K562 (cell line): ENCODE results near the gene CPN2. TPM values are rescaled to one million over a fixed set of nuclear protein-coding genes. Genes with fewer than 3 reads are reported as not detected.

Experiments
- ATF7 ChIP-seq: fragments of 450-650 bp; IDR thresholded peaks from 2 replicates; pipeline ENCODE4 v1.7.1; 2014; ENCODE audit warnings: mild to moderate bottlenecking, moderate library complexity
- HDAC1 ChIP-seq, 2 experiments: fragments of 450-650 bp; IDR thresholded peaks; 2 replicates each; pipeline ENCODE4 v1.6.1; 2016 to 2017; ENCODE audit warnings: inconsistent platforms in 1 of 2, mild to moderate bottlenecking in 1 of 2, moderate library complexity in 1 of 2
- HIVEP1 ChIP-seq: fragments of 250-450 bp; sonication (Bioruptor Pico); IDR thresholded peaks from 2 replicates; pipeline ENCODE4 v1.4.0; 2020; ENCODE audit warnings: mild to moderate bottlenecking
- IFI16 ChIP-seq: fragments of 250-450 bp; sonication (Bioruptor Pico); IDR thresholded peaks from 2 replicates; pipeline ENCODE4 v2.1.2; 2022; ENCODE audit warnings: mild to moderate bottlenecking, inconsistent platforms
- MAFF ChIP-seq: IDR thresholded peaks from 2 replicates; pipeline ENCODE4 v1.6.1; 2012; ENCODE audit warnings: low read length, improper control_type of control experiment
- NFE2 ChIP-seq: IDR thresholded peaks from 2 replicates; pipeline ENCODE4 v1.6.1; 2014; ENCODE audit warnings: antibody characterized with exemption, low read depth
- NFYB ChIP-seq: IDR thresholded peaks from 2 replicates; pipeline ENCODE4 v1.6.1; 2011; ENCODE audit warnings: mild to moderate bottlenecking, moderate library complexity; ENCODE audit not compliant: insufficient read length; ENCODE audit errors: extremely low read depth
- NKRF ChIP-seq: fragments of 450-650 bp; IDR thresholded peaks from 2 replicates; pipeline ENCODE4 v1.6.1; 2016; ENCODE audit warnings: borderline replicate concordance
- OTX1 ChIP-seq: fragments of 450-650 bp; formaldehyde crosslinking; IDR thresholded peaks from 2 replicates; pipeline ENCODE4 v1.4.0; 2022; ENCODE audit warnings: mild to moderate bottlenecking
- PHB ChIP-seq: fragments of 250-450 bp; sonication (Bioruptor Pico); IDR thresholded peaks from 2 replicates; pipeline ENCODE4 v1.5.0; 2021
- POLR2G ChIP-seq: fragments of 200-400 bp; formaldehyde crosslinking; IDR thresholded peaks from 2 replicates; pipeline ENCODE4 v1.6.1; 2017; ENCODE audit warnings: low read depth, mild to moderate bottlenecking, antibody characterized with exemption, low read length, moderate library complexity
- POLR2H ChIP-seq: IDR thresholded peaks from 2 replicates; pipeline ENCODE4 v1.6.1; 2016; ENCODE audit warnings: missing genetic modification characterization, low read depth, mild to moderate bottlenecking, control low read depth, missing compliant biosample characterization, moderate library complexity
- RERE ChIP-seq: sonication (generic); formaldehyde crosslinking; IDR thresholded peaks from 2 replicates; pipeline ENCODE4 v1.8.0; 2023; ENCODE audit warnings: missing genetic modification reagents, mild to moderate bottlenecking, borderline replicate concordance
- SRSF7 ChIP-seq: fragments of 200-400 bp; formaldehyde crosslinking; optimal IDR thresholded peaks from 2 replicates; pipeline ENCODE3; 2017; ENCODE audit warnings: mild to moderate bottlenecking, low read depth, low read length
- TCF3 ChIP-seq: sonication (generic); formaldehyde crosslinking; IDR thresholded peaks from 2 replicates; pipeline ENCODE4 v1.4.0; 2020; ENCODE audit warnings: mild to moderate bottlenecking, missing genetic modification reagents
- ZNF778 ChIP-seq: fragments of 450-650 bp; formaldehyde crosslinking; IDR thresholded peaks from 2 replicates; pipeline ENCODE4 v1.4.0; 2020; ENCODE audit warnings: mild to moderate bottlenecking, moderate library complexity
- polyA plus RNA-seq, 8 experiments: library from polyadenylated mRNA; depleted of rRNA in 4 of 8; stranded (reverse) in 5 of 8; unstranded in 3 of 8; fragments of >200 nt; fragmentation: Nextera tagmentation in 2 of 8; fragmentation: Illumina TruSeq in 1 of 8; extraction: Ambion mirVana in 2 of 8; extraction: Trizol in 1 of 8; gene quantifications; 2 replicates each; pipeline versions ENCODE4 v1.2.1 to v1.2.3, GENCODE V29; 2011 to 2014; ENCODE audit warnings: inconsistent platforms in 1 of 8, missing spikeins in 1 of 8
- total RNA-seq, 7 experiments: library from RNA; depleted of rRNA in 6 of 7; stranded (reverse); fragments of >200 nt in 6 of 7; fragmentation: Illumina TruSeq in 2 of 7; extraction: Trizol in 2 of 7; gene quantifications; 2 replicates each; pipeline versions ENCODE4 v1.2.1 to v1.2.3, GENCODE V29; 2011 to 2021; ENCODE audit warnings: low replicate concordance in 1 of 7
- TF ChIP-seq, protein P1 (sequence below): sonication (generic); formaldehyde crosslinking; IDR thresholded peaks from 2 replicates; pipeline ENCODE4 v1.8.1; 2023; ENCODE audit warnings: mild to moderate bottlenecking, missing genetic modification reagents

CPN2 gene
- total and polyA plus RNA-seq, 9 of the 15 experiments (the other 6 are each of a cell fraction or from before 2014, with no cell fraction given) = not detected

DNA sequence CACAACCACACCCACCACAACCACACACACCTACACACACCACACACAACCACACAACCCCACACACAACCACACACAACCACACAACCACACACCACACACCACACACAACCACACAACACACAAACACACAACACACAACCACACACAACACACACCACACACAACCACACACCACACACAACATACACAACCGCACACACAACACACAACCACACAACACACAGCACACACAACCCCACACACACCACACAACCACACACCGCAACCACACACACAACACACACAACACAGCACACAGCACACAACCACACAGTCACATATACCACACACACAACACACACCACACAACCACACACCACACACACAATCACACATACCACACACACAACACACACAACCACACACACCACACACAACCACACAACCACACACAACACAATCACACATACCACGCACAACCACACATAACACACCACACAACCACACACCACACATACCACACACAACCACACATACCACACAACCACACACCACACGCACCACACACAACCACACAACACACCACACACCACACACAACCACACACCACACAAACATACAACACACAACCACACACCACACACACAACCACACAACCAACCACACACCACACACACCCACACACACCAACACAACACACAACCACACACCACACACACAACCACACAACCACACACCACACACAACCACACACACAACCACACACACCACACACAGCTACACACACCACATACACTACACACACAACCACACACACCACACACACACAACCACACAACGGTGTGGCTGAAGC is 23.7 kb downstream of the CPN2 start (continued):
- TF ChIP-seq, protein P1, sequence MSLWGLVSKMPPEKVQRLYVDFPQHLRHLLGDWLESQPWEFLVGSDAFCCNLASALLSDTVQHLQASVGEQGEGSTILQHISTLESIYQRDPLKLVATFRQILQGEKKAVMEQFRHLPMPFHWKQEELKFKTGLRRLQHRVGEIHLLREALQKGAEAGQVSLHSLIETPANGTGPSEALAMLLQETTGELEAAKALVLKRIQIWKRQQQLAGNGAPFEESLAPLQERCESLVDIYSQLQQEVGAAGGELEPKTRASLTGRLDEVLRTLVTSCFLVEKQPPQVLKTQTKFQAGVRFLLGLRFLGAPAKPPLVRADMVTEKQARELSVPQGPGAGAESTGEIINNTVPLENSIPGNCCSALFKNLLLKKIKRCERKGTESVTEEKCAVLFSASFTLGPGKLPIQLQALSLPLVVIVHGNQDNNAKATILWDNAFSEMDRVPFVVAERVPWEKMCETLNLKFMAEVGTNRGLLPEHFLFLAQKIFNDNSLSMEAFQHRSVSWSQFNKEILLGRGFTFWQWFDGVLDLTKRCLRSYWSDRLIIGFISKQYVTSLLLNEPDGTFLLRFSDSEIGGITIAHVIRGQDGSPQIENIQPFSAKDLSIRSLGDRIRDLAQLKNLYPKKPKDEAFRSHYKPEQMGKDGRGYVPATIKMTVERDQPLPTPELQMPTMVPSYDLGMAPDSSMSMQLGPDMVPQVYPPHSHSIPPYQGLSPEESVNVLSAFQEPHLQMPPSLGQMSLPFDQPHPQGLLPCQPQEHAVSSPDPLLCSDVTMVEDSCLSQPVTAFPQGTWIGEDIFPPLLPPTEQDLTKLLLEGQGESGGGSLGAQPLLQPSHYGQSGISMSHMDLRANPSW = no peak
- no peak for TF ChIP-seq NFE2
- TF ChIP-seq IFI16 = no peak
- no peak for TF ChIP-seq RERE (CRISPR knock-in tag)
- peak; percentile 72; the same call in 1 of the 2 replicates for TF ChIP-seq NKRF
- no peak for TF ChIP-seq ATF7
- no peak for TF ChIP-seq NFYB
- TF ChIP-seq TCF3 (CRISPR knock-in tag) = no peak
- peak; percentile 16; the same call in 1 of the 2 replicates for TF ChIP-seq OTX1
- TF ChIP-seq HDAC1 (IDR thresholded peaks at IDR 0.05) = peak in 1 of 2 experiments; percentile 51; a peak in 1 of 4 replicates
- no peak for TF ChIP-seq HIVEP1 (CRISPR knock-in tag)
- TF ChIP-seq POLR2G = no peak
- TF ChIP-seq PHB (CRISPR knock-in tag) = no peak
- no peak for TF ChIP-seq ZNF778 (CRISPR knock-in tag)
- TF ChIP-seq MAFF = no peak
- TF ChIP-seq POLR2H (tag) = no peak
- TF ChIP-seq SRSF7 = no peak
